GM18951 (cell line): ENCODE data around the gene RAD51AP2.

Experiments
- POLR2A ChIP-seq: IDR thresholded peaks from 4 replicates; pipeline ENCODE4 v1.6.1; 2011; ENCODE audit warnings: mild to moderate bottlenecking; ENCODE audit not compliant: insufficient read length, insufficient read depth; ENCODE audit errors: extremely low read depth
- in situ Hi-C: fragments of 300-500 bp; cut with MboI; formaldehyde crosslinking; loops from one replicate; pipeline ENCODE4 v1.12.0; 2022; ENCODE audit warnings: low sequenced_read_pairs, mixed read lengths, inconsistent platforms; ENCODE audit not compliant: unreplicated experiment

Gene RAD51AP2

GRCh38 chr2:17542471-17542870 is 24.2 kb upstream of the RAD51AP2 start:
- TF ChIP-seq POLR2A = no peak
- in situ Hi-C loops = no loop called here

GRCh38 chr2:17541531-17541950 is 23.3 kb upstream of the RAD51AP2 start:
- in situ Hi-C loops = no loop called here
- no peak for TF ChIP-seq POLR2A

- in situ Hi-C loops = no loop called here
- no peak for TF ChIP-seq POLR2A
These were observed 22.7 kb upstream of the RAD51AP2 start for GRCh38 chr2:17540813-17541530.

GRCh38 chr2:17540093-17540812 is 22.0 kb upstream of the RAD51AP2 start, which contains the start of gene VSNL1:
TSS of gene VSNL1 (plus strand) at chr2:17540696. CDS start at chr2:17592075, 51,379 bp downstream.
- in situ Hi-C loops = no loop called here
- TF ChIP-seq POLR2A = no peak

GRCh38 chr2:17539611-17540092 is 21.4 kb upstream of the RAD51AP2 start:
- in situ Hi-C loops = no loop called here
- TF ChIP-seq POLR2A = no peak

DNA sequence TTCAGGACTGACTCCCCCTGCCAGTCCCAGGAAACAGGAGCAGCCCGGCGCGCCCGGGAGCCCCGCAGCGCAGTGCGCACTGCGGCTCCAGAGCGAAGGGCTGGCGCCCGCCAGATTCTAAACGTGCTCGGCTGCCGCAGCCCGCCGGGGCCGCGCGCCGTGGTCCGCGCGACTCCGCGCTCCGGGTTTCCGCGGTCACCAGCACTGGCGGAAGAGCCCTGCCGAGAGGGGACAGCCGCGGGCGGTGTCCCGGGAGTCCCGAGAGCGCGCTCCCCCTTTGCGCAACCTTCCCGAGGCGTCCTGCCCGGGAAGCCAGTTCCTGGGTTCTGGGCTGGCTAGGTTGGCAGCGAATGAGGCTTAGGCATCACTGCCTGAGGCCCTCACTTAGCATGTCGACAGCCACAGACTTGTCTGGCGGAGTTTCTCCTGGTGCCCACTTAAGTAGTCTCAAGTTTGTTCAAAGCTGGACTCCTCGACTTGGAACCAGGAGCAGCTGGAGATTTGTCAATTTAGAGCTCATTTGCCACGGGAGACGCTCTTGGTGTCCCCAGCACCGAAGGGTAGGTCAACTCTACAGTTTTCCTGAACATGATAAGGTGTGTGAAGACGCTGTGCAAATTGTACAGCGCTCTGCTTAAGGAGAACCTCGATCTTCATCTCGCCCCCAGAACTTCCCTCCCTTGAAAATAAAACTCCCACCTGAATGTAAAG is 20.8 kb upstream of the RAD51AP2 start:
- no peak for TF ChIP-seq POLR2A
- in situ Hi-C loops = no loop called here

DNA sequence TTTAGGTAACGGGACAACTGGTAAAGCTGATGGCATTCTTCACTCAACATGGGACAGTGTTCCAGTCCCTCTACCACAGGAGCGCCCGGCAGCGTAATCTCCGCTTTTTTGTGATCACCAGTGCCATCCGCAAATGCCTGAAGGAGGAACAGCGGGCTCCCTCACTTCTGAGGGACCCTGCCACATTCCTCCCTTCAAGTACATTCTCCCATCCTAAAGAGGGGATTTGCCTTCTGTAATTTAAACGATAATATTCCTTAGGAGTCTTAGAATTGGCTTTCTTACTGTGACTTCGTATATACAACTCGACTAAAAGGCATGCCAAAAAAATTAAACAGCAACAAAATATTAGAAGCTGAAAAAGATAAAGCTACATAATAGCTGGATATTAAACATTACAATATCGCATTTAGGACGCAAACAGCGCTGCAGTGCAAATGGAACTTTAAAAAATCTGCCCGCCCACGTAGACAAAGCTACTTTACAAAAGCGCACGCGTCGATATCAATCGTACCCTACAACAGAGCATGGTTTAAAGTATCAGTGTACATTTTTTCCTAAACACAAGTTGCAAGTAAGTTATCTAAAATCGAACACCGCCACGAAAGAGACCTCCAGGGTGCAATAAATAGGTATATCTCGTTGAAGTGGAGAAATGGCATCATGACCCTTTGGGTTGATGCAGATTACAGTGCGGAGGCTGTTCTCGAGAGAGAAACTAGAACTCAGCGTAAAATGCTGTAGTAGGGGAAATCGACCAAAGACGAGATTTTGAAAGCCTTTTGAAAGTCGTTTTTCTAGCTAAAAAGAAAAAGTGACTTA is 20.0 kb upstream of the RAD51AP2 start:
- TF ChIP-seq POLR2A = no peak
- in situ Hi-C loops = no loop called here

DNA sequence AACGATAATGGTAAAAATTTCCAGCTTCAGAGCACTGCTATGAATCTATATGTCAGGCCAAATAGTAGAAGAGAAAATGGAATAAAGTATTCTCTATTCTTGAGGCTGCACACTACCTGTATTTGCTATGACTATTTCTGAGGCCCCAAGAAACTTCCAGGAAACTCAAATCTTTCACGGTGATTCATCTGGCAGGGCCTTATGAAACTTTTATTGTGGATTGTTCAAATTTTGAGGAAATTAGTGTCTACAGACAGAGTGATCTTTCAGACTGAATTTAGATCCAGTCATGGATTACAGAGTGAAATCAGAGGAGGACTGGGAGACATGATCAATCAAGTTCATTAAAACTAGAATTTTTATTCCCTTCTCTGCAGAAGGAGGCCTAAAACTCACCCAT is 18.2 kb upstream of the RAD51AP2 start:
- in situ Hi-C loops = no loop called here
- TF ChIP-seq POLR2A = no peak

DNA sequence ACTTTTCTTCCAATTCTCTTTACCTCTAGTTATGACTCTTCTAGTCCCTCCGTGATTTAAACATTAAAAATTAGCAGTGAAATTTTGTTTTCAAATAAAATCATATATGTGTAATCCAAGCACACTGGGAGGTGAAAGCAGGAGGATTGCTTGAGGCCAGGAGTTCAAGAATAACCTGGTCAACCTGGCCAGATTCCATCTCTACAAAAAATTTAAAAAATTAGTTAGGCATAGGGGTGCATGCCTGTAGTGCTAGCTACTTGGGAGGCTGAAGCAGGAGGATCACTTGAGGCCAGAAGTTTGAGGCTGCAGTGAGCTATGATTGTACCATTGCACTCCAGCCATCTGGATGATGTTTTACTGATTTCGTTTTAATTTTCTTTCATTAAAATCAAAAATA is 15.3 kb upstream of the RAD51AP2 start:
- in situ Hi-C loops = no loop called here
- no peak for TF ChIP-seq POLR2A

DNA sequence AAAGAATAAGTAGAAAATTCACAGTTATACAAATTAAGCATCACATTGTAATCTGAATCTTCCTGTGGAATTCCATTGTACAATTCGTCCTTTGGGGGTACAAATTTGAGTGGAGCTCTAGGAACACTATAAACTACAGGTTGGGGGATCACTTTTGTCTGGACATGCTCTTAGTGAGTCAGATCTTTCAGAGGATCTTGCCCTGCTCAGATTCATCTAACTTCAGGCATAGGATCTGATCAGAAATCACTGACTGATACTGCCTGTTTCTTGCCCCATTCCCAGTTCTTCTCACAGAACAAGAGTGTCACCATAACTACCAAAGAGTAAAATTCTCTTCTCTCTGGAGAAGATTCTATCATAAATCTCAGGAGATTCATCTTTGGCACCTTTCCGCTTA is 11.5 kb upstream of the RAD51AP2 start:
- in situ Hi-C loops = no loop called here
- no peak for TF ChIP-seq POLR2A

DNA sequence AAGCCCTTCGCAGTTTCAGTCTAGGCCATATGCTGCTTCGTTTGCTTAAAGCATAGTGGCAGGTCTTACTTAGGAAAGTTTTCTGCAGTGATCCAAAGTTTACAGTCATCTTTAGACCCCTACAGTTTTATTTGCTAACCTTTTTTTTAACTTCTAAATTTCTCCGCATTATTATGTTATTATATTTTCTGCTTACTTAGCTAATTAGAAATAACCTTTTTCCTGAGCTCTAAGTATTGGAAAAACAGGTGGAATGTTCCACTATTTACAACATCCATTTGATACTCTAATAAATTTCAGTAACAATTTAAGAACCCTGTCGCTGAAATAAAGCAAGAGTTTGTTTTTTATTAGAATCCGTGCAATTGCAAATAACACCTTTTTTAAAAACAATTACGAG is 4.1 kb upstream of the RAD51AP2 start:
- in situ Hi-C loops = no loop called here
- no peak for TF ChIP-seq POLR2A

- TF ChIP-seq POLR2A = no peak
- in situ Hi-C loops = no loop called here
These were observed 3.4 kb upstream of the RAD51AP2 start for GRCh38 chr2:17521621-17522020.

DNA sequence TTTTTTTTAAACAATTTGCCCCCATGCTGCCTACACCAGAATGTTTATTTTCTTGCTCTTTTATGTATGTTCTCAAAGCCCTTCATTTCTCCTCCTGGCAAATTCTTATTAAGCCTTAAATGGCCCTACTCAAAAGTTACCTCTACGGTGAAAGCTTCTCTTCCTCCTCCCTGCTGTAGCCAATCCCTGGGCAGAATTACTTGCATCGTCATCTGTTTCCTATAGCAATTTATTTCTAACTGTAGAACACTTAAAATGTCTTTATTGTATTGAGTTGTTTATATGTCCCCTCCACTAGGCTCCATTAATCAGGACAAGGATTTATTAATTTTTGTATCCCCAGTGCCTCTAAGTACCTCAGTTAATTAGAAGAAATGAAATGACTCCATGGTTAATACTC is 2.5 kb upstream of the RAD51AP2 start:
- in situ Hi-C loops = no loop called here
- no peak for TF ChIP-seq POLR2A
